Measurements from ENCODE around the gene ENTPD8. TPM values are rescaled to one million over a fixed set of nuclear protein-coding genes. Genes with fewer than 3 reads are reported as not detected.

The ENTPD8 gene
- total RNA-seq, 1 experiment from 2014 or later: 0.97 TPM

- CTCF ChIA-PET: interaction anchor here (1.0 to 1.1 kb wide), 2 partner anchors 35 to 48 kb away, joined by 3 to 4 read pairs; partner anchors contain the start of genes EXD3 and NOXA1
- no peak for DNase-seq
- no TSS peak for BruUV-seq (replicated peaks)
- intact Hi-C loops (cut with micrococcal nuclease; ENCODE audit: unreplicated experiment): no loop called here
- Mint-ChIP-seq H3K4me1 (ENCODE audit: low read depth, unreplicated experiment) (no peaks in the 10 kb centered on the region), H3K9me3 (ENCODE audit: low read depth, unreplicated experiment) (no peaks in the 10 kb centered on the region), H3K36me3 (ENCODE audit: insufficient read depth, unreplicated experiment) (peaks cover 12% of the 10 kb centered on the region), H3K4me3 (ENCODE audit: low read depth, unreplicated experiment) (peak overlapping the region; percentile 45), H3K27me3 (ENCODE audit: unreplicated experiment) (no peaks in the 10 kb centered on the region), H3K27ac (ENCODE audit: unreplicated experiment) (no peak overlapping the region)
- TF ChIP-seq CTCF (IDR thresholded peaks at IDR 0.05; ENCODE audit: unreplicated experiment): no peak
These were observed 17.3 kb upstream of the ENTPD8 start for GRCh38 chr9:137458194-137459151.

- H3K36me3 Mint-ChIP-seq (ENCODE audit: insufficient read depth, unreplicated experiment): peaks cover 12% of the 10 kb centered on the region
- H3K4me3 Mint-ChIP-seq (ENCODE audit: low read depth, unreplicated experiment): peak overlapping the region; percentile 45
- intact Hi-C loops (cut with micrococcal nuclease; ENCODE audit: unreplicated experiment): no loop called here
- H3K9me3 Mint-ChIP-seq (ENCODE audit: low read depth, unreplicated experiment): no peaks in the 10 kb centered on the region
- H3K4me1 Mint-ChIP-seq (ENCODE audit: low read depth, unreplicated experiment): no peaks in the 10 kb centered on the region
- DNase-seq: no peak
- no peak for TF ChIP-seq CTCF (IDR thresholded peaks at IDR 0.05; ENCODE audit: unreplicated experiment)
- H3K27me3 Mint-ChIP-seq (ENCODE audit: unreplicated experiment): no peaks in the 10 kb centered on the region
- no TSS peak for BruUV-seq (replicated peaks)
- no peak overlapping the region for H3K27ac Mint-ChIP-seq (ENCODE audit: unreplicated experiment)
- CTCF ChIA-PET: no interaction called here
These were observed 16.4 kb upstream of the ENTPD8 start for GRCh38 chr9:137457406-137458193.

DNA sequence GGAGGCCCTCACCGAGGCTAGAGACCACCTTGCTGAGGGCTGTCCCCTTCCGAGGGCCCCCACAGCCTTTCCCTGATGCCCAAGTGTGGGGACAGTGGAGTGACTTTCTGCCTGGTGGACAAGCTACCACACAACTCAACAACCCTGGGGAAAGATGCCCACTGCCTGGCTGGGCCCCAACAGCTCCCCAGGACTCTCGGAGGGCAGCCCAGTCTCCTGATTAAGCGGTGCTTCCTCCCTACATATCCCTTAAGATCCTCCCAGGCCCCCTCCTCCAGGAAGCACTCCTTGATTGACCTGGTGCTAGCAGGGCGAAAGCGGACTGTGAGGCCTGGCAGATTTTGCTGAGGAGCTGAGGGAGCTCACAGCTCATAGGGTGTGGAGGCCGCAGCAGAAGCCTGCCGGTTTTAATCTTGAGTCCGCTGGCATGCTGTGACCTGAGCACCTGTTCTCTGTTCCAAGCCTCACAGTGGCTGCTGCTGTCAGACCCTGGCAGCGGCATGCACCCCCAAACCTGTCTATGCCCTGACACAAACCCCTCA is 15.8 kb upstream of the ENTPD8 start:
- peaks cover 12% of the 10 kb centered on the region for H3K36me3 Mint-ChIP-seq (ENCODE audit: insufficient read depth, unreplicated experiment)
- H3K27me3 Mint-ChIP-seq (ENCODE audit: unreplicated experiment): no peaks in the 10 kb centered on the region
- no peak overlapping the region for H3K4me3 Mint-ChIP-seq (ENCODE audit: low read depth, unreplicated experiment)
- CTCF ChIA-PET: no interaction called here
- no peaks in the 10 kb centered on the region for H3K4me1 Mint-ChIP-seq (ENCODE audit: low read depth, unreplicated experiment)
- intact Hi-C loops (cut with micrococcal nuclease; ENCODE audit: unreplicated experiment): no loop called here
- TF ChIP-seq CTCF (IDR thresholded peaks at IDR 0.05; ENCODE audit: unreplicated experiment): no peak
- H3K9me3 Mint-ChIP-seq (ENCODE audit: low read depth, unreplicated experiment): no peaks in the 10 kb centered on the region
- no peak for DNase-seq
- BruUV-seq (replicated peaks): no TSS peak
- H3K27ac Mint-ChIP-seq (ENCODE audit: unreplicated experiment): no peak overlapping the region

- peaks cover 12% of the 10 kb centered on the region for H3K36me3 Mint-ChIP-seq (ENCODE audit: insufficient read depth, unreplicated experiment)
- intact Hi-C loops (cut with micrococcal nuclease; ENCODE audit: unreplicated experiment): no loop called here
- BruUV-seq (replicated peaks): TSS peak; percentile 50
- H3K9me3 Mint-ChIP-seq (ENCODE audit: low read depth, unreplicated experiment): no peaks in the 10 kb centered on the region
- CTCF ChIA-PET: no interaction called here
- H3K27ac Mint-ChIP-seq (ENCODE audit: unreplicated experiment): no peak overlapping the region
- H3K4me1 Mint-ChIP-seq (ENCODE audit: low read depth, unreplicated experiment): no peaks in the 10 kb centered on the region
- no peak for TF ChIP-seq CTCF (IDR thresholded peaks at IDR 0.05; ENCODE audit: unreplicated experiment)
- no peak for DNase-seq
- H3K4me3 Mint-ChIP-seq (ENCODE audit: low read depth, unreplicated experiment): no peak overlapping the region
- no peaks in the 10 kb centered on the region for H3K27me3 Mint-ChIP-seq (ENCODE audit: unreplicated experiment)
These were observed 15.1 kb upstream of the ENTPD8 start for GRCh38 chr9:137456061-137456863.
